Endodermal cell (in vitro differentiated cells): ENCODE measurements around the gene CTBP1. TPM values are rescaled to one million over a fixed set of nuclear protein-coding genes. Genes with fewer than 3 reads are reported as not detected.
A peak's percentile ranks its signal among the peaks of the same experiment; 100 is the strongest.

Experiments used
- DNase-seq: peaks from one replicate; pipeline ENCODE4 v3.0.0-alpha.2; 2017
- H3K27ac ChIP-seq: 2 replicates; pipeline ENCODE4 v1.5.1; 2013; ENCODE audit warnings: mild to moderate bottlenecking, low read depth, low read length, moderate library complexity
- H3K27me3 ChIP-seq: 2 replicates; pipeline ENCODE4 v1.6.1; 2013; ENCODE audit warnings: mild to moderate bottlenecking, low read length, moderate library complexity; ENCODE audit not compliant: insufficient read depth, control insufficient read depth, poor library complexity, severe bottlenecking
- H3K36me3 ChIP-seq: 2 replicates; pipeline ENCODE4 v1.7.0; 2013; ENCODE audit warnings: mild to moderate bottlenecking, low read length, moderate library complexity; ENCODE audit not compliant: control insufficient read depth, insufficient read depth
- H3K4me1 ChIP-seq: one replicate; pipeline ENCODE4 v1.7.0; 2013; ENCODE audit warnings: low read length; ENCODE audit not compliant: control insufficient read depth, insufficient read depth
- H3K4me3 ChIP-seq: 2 replicates; pipeline ENCODE4 v1.5.1; 2013; ENCODE audit warnings: mild to moderate bottlenecking, low read length, moderate library complexity
- H3K9ac ChIP-seq: 2 replicates; pipeline ENCODE4 v1.6.1; 2013; ENCODE audit warnings: mild to moderate bottlenecking, low read length, moderate library complexity; ENCODE audit not compliant: poor library complexity, severe bottlenecking; ENCODE audit errors: extremely low read depth
- H3K9me3 ChIP-seq: 2 replicates; pipeline ENCODE4 v1.6.1; 2013; ENCODE audit warnings: mild to moderate bottlenecking, low read length, moderate library complexity; ENCODE audit not compliant: control insufficient read depth
- H3K27ac Mint-ChIP-seq: 2 replicates; pipeline ENCODE4 v1.8.0; 2020; ENCODE audit warnings: mixed read lengths
- H3K27me3 Mint-ChIP-seq: 2 replicates; pipeline ENCODE4 v1.8.0; 2021; ENCODE audit warnings: mild to moderate bottlenecking, mixed read lengths; ENCODE audit not compliant: insufficient read depth
- H3K36me3 Mint-ChIP-seq: 2 replicates; pipeline ENCODE4 v1.8.0; 2020; ENCODE audit warnings: low read depth, mixed read lengths
- H3K4me1 Mint-ChIP-seq: 2 replicates; pipeline ENCODE4 v1.8.0; 2020; ENCODE audit warnings: mixed read lengths
- H3K4me3 Mint-ChIP-seq: 2 replicates; pipeline ENCODE4 v1.8.0; 2020; ENCODE audit warnings: mild to moderate bottlenecking, moderate library complexity, mixed read lengths
- H3K9me3 Mint-ChIP-seq: 2 replicates; pipeline ENCODE4 v1.8.0; 2020; ENCODE audit warnings: mild to moderate bottlenecking, mixed read lengths
- WGBS, 2 experiments: methylation state at CpG; one replicate each; pipeline versions ENCODE4 v1.1.5 to v1.1.7; 2013; ENCODE audit warnings: missing lambda C conversion rate in 2 of 2, mixed read lengths in 1 of 2; ENCODE audit not compliant: insufficient coverage in 1 of 2, insufficient read length in 1 of 2; 5-methylcytosine and 5-hydroxymethylcytosine counted together
- total RNA-seq, 2 donors: library from RNA; stranded (reverse); fragmentation: NEBNext Ultra II Directional in 1 of 2; extraction: Animal tissue kit (Norgen Biotek cat#: 25700) in 1 of 2; gene quantifications; 2 replicates in 1 of 2; 3 replicates in 1 of 2; pipeline ENCODE4 v1.2.1, GENCODE V29; 2021
- TF ChIP-seq, protein P1 (sequence below): fragments of 200-600 bp; sonication (generic); conservative IDR thresholded peaks from 2 replicates; pipeline ENCODE4 v1.5.0; 2021; ENCODE audit warnings: antibody characterized with exemption, mild to moderate bottlenecking

Gene CTBP1
- total RNA-seq, 2 donors from 2014 or later: 181 to 189 TPM

DNA sequence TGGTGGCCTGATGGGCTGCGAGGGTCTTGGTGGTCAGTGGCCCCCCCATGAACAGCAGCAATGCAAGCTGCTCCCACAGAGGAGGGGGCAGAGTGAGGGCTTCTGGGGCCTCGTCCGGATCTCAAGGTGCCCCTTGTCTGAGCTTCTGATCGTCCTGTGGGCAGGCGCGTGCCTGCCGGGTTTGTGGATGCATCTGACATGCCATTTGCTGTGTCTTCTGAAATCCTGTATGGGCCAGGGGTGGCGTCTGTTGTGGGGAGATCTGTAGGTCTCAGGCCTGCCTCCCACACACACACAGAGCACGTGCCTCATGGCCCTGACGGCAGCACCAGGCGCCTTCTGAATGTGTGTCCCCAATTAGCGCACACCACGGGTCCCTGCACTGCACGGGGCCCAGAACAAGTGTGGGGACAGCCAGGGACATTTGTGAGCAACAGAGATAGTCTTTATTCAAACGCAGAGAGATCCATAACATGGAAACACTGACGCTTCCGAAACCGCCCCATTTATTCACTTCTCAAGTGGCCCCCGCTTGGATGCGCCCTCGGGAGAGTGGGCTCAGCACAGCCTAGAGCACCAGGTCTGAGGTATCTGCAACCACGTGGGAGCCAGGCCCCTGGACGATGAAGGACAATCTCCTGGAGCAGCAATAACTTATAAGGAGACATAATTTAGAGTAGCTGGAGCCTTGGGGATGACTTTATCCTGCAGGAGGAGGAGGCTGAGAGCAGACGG lies 82.3 kb downstream of the CTBP1 start:
- Mint-ChIP-seq H3K4me3 (peak overlapping the region; percentile 55), H3K27me3 (peaks cover 69% of the 10 kb centered on the region), H3K27ac (no peak overlapping the region), H3K9me3 (peaks cover 3% of the 10 kb centered on the region), H3K4me1 (peaks cover 4% of the 10 kb centered on the region), H3K36me3 (peaks cover 2% of the 10 kb centered on the region)
- no peak overlapping the region for H3K27ac ChIP-seq
- no peaks in the 10 kb centered on the region for H3K36me3 ChIP-seq
- WGBS, 2 experiments: 81 to 83% methylated on average over 16 to 24 of the region's 24 CpGs
- H3K9me3 ChIP-seq: no peaks in the 10 kb centered on the region
- no peak for DNase-seq
- no peaks in the 10 kb centered on the region for H3K4me1 ChIP-seq
- H3K4me3 ChIP-seq: peak overlapping the region; percentile 89
- TF ChIP-seq, protein P1, sequence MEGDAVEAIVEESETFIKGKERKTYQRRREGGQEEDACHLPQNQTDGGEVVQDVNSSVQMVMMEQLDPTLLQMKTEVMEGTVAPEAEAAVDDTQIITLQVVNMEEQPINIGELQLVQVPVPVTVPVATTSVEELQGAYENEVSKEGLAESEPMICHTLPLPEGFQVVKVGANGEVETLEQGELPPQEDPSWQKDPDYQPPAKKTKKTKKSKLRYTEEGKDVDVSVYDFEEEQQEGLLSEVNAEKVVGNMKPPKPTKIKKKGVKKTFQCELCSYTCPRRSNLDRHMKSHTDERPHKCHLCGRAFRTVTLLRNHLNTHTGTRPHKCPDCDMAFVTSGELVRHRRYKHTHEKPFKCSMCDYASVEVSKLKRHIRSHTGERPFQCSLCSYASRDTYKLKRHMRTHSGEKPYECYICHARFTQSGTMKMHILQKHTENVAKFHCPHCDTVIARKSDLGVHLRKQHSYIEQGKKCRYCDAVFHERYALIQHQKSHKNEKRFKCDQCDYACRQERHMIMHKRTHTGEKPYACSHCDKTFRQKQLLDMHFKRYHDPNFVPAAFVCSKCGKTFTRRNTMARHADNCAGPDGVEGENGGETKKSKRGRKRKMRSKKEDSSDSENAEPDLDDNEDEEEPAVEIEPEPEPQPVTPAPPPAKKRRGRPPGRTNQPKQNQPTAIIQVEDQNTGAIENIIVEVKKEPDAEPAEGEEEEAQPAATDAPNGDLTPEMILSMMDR: no peak
- H3K9ac ChIP-seq: peak overlapping the region; percentile 79
- H3K27me3 ChIP-seq: peaks cover 49% of the 10 kb centered on the region

DNA sequence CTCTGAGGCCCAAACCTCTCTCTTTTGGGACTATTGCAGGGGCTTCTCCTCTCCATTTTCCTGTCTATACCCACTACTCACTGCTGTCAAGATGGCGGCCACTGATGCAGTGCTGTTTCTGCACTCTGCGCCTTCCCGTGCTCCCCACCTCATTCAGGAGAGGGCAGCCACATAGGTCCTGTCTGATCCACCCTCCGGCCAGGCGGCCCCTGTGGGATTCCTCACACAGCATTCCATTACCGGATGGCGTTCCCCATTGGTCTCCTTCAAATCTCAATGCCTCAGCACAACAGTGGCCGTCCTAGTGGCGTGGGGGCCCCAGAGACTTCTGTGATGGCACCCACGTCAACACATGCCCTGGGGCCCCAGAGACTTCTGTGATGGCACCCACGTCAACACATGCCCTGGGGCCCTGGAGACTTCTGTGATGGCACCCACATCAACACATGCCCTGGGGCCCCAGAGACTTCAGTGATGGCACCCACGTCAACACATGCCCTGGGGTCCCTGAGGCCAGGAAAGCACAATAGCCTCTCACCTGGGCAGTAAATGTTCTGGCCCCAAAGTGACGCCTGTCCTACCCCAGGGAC lies 83.9 kb downstream of the CTBP1 start:
- H3K4me1 ChIP-seq: no peaks in the 10 kb centered on the region
- no peak overlapping the region for H3K27ac ChIP-seq
- no peak for DNase-seq
- H3K4me1 Mint-ChIP-seq: peaks cover 2% of the 10 kb centered on the region
- no peaks in the 10 kb centered on the region for H3K9me3 ChIP-seq
- peaks cover 1% of the 10 kb centered on the region for H3K9me3 Mint-ChIP-seq
- WGBS, 2 experiments: 86 to 92% methylated on average over 10 to 13 of the region's 13 CpGs
- TF ChIP-seq, protein P1: no peak
- no peak overlapping the region for H3K27ac Mint-ChIP-seq
- H3K4me3 Mint-ChIP-seq: no peak overlapping the region
- no peaks in the 10 kb centered on the region for H3K36me3 ChIP-seq
- H3K9ac ChIP-seq: no peak overlapping the region
- H3K27me3 Mint-ChIP-seq: peaks cover 59% of the 10 kb centered on the region
- no peaks in the 10 kb centered on the region for H3K36me3 Mint-ChIP-seq
- peaks cover 47% of the 10 kb centered on the region for H3K27me3 ChIP-seq
- H3K4me3 ChIP-seq: no peak overlapping the region

DNA sequence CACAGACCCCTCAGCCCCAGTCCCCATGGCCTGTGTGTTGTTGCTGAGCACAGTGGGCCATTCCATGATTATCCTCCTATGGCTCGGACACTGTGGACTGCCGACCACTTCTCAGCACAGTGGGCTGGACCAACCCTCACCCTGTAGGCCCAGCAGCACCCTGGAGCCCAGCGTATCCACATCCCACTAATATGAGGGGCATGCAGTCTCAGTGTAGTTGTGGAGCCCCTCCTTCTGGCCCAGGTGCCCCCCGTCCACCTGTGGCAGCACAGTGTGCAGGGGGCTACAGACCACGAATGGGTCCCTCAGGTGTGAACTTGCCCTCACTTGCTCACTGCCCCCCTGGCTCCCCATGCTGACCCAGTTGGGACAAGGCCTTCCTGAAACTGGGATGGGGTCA lies 84.5 kb downstream of the CTBP1 start:
- Histone ChIP-seq H3K4me3 (no peak overlapping the region), H3K27ac (no peak overlapping the region), H3K4me1 (no peaks in the 10 kb centered on the region), H3K9ac (no peak overlapping the region), H3K9me3 (no peaks in the 10 kb centered on the region), H3K27me3 (peaks cover 43% of the 10 kb centered on the region), H3K36me3 (no peaks in the 10 kb centered on the region)
- TF ChIP-seq, protein P1: no peak
- Mint-ChIP-seq H3K4me1 (peaks cover 2% of the 10 kb centered on the region), H3K27ac (no peak overlapping the region), H3K27me3 (peaks cover 53% of the 10 kb centered on the region), H3K9me3 (peaks cover 1% of the 10 kb centered on the region), H3K4me3 (no peak overlapping the region), H3K36me3 (no peaks in the 10 kb centered on the region)
- DNase-seq: no peak
- WGBS, 2 experiments: 92 to 100% methylated on average over 4 to 5 of the region's 5 CpGs
